AML-193 (cell line): ENCODE results near the gene AUH.
"Not testable (repeated sequence)": the region's sequence is repeated elsewhere in the genome, so short reads cannot be mapped to it uniquely, and the experiment has no call there.

Experiments used
- DNase-seq, 2 experiments: peaks; one replicate each; lab custom pipeline; 2025; lab: John Stamatoyannopoulos, UW

Gene AUH, protein sequence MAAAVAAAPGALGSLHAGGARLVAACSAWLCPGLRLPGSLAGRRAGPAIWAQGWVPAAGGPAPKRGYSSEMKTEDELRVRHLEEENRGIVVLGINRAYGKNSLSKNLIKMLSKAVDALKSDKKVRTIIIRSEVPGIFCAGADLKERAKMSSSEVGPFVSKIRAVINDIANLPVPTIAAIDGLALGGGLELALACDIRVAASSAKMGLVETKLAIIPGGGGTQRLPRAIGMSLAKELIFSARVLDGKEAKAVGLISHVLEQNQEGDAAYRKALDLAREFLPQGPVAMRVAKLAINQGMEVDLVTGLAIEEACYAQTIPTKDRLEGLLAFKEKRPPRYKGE

DNA sequence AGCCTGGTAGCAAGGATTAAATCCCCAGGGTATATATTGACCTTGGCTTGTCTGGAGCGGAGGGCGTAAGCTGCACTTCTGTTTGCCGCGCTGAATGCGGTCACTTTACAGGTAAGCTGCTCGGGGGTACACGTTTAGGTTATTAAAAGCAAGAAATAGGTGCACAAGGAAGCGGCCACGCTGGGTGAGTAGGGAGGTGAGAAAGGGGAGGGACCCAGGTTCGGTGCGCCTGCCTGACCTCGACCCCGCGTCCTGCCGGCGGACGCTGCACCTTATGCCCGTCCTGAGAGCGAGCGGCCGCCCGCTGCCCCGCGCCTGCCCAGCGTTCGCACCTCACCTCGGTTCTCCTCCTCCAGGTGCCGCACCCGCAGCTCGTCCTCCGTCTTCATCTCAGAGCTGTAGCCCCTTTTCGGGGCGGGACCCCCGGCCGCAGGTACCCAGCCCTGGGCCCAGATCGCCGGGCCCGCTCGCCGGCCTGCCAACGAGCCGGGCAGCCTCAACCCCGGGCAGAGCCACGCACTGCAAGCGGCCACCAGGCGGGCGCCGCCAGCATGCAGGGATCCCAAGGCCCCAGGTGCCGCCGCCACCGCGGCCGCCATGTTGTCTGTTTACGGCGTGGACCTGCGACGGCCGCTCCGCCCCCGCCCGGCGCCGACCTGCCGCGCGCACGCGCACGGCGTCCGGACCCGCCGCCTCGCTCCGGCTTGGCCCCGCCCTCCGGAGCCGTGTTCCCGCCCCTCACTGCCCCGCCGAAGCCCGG lies at the start of gene AUH:
Gene AUH (minus strand): TSS at position 628 of the 760 bp plus-strand sequence. CDS start 29 bp downstream, at position 599.
- peak; percentile 62 to 67 for DNase-seq

DNA sequence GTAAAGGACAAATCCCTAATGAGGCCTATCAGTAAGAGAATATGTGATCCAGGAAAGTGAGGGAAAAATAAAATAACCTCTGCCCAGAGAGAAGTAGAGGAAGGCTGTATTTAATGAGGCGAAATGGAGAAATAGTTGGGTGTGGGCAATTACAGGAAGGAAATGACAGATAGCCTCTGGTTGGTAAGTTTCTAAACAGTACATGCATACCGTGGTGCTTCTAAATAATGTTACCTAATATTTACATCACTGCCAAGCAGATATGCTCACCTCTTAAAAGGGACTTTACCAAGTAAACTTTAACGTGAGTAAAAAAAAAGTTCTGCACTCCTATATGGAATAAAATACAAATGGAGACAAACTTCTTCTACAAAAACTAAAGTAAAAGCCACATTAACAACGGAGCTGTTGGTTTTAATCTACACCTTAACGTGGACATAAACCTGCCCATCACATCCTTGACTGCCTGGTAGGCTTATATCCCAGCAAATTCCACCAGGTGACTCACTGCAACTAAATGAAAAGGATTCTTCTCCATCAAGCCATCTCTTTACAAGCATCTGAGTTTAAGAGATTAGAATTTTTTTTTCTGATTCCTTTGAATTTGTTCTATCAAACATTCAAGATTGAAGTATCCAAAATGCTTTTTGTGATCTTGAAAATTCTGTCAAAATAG lies 49.5 kb upstream of the AUH start:
- DNase-seq: peak; percentile 90 to 93

- DNase-seq: no peak
Measured at GRCh38 chr9:91410161-91410560, 48.4 kb upstream of the AUH start.

DNA sequence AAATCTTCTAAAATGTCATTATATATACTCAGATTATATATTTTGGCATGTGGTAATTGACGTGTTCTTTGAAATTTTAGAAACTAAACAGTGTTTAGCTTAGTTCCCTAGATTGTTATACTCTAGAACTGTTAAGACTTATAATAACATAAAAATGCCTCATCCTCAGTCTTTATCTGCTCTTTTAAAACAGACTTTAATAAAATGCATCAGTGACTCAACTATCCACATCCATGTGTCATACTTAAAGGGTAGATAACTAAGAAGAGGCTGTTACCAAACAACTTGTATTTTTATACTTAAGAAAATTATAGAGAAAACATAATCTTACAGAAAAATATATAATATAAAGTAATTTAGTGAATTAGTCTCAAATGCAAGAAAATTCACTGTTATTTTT lies 46.8 kb upstream of the AUH start:
- DNase-seq: no peak

GRCh38 chr9:91407580-91408318 lies 46.0 kb upstream of the AUH start:
- DNase-seq: no peak

- no peak for DNase-seq
Measured at GRCh38 chr9:91405343-91406077, 43.8 kb upstream of the AUH start.

DNA sequence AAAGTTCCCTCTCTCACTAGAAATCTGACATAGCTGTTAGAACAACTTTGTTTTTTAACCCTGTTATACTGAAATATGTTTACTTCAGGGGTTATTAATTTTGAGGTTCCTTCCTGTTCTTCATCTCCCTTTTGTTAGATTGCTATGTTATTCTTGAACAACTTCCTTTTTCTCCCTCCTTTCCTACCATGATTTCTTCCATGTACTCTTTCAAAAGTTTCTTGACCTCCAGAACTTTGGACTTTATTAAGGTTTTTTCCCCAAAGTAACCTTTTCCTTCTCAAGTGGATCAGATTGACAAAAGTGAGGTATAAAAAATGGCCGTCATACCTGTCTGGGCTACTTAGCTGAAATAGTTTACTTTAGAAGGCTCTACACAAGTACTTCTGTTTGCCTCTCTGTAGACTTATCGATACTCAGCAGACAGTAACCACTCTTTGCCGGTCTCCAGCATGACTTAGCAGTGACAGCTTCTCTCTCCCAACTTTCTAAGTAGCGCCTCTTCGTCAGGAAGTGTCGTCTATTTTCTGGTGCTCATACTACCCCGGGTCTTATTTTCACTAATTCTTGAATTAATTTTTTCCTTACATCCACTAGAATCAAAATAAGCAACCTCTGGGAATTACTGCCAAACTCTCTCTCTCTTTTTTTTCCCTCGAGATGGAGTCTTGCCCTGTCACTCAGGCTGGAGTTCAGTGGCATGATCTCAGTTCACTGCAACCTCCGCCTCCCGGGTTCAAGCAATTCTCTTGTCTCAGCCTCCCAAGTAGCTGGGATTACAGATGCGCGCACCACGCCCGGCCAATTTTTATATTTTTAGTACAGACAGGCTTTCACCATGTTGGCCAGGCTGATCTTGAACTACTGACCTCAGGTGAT lies 42.2 kb upstream of the AUH start:
- peak in 1 of 2 experiments; percentile 10 for DNase-seq

DNA sequence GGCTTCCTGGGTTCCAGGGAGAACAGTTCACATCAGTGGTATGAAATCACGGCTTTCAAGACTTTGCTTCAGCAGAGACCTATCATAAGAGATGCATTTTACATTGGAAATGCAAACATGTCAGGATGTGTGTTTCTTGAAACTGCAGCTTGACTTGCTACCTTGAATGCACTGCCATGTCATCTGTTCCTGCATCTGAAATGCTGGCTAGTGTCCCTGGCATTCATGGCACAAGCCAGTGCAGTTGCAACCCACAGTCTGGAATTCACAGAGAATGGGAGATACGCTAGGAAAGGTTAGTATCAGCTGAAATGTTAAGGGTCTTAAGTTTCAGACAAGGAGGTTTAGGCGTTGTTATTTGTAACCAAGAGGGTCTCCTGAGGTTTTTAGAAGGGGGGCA lies 37.2 kb upstream of the AUH start:
- no peak for DNase-seq

- peak; percentile 11 to 31 for DNase-seq
Measured at GRCh38 chr9:91395553-91396471, 34.1 kb upstream of the AUH start.

GRCh38 chr9:91395106-91395552 lies 33.4 kb upstream of the AUH start:
- DNase-seq: peak; percentile 70 to 85

GRCh38 chr9:91393826-91394225 lies 32.1 kb upstream of the AUH start:
- no peak for DNase-seq

GRCh38 chr9:91392435-91392834 lies 30.7 kb upstream of the AUH start:
- DNase-seq: no peak

DNA sequence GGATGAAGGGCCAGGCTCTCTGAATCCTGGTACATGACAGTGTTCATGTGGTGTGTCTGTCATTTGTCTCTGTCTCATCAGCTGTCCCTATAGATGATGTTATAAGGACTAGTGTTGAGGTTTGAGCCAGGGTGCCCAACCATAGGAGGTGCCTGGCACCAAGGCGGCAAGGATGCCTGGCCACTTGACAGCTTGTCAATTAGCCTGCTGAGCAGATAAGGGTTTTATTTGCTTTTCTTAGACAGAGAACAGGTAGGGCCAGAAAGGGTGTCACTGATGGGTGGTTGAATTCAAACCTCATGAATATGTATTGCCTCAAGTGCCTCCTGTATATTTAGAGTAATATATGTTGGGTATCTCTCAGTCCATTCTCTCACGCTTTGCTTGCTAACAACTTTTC lies 30.1 kb upstream of the AUH start:
- no peak for DNase-seq

DNA sequence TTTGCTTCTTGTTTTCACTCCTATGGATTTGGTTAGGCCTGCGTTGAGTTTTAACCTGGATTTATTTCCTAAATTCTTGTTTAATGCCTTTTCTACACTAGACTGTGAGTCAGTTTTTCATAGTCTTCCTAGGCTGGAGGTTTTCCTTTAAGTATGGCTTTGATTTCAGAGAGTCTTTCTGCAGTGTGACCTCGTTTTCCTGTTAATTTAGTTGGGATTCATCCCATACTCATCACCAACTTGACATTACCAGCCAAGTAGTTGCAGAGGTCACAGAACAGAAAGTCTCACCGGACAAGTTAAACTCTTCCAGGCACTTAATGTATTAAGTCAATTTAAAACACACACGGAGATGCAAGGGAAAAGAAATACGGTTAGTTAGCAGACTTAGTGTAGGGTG lies 29.7 kb upstream of the AUH start:
- DNase-seq: no peak

- DNase-seq: not testable (repeated sequence)
Measured at GRCh38 chr9:91389686-91390085, 28.0 kb upstream of the AUH start.

GRCh38 chr9:91386765-91387164 lies 25.0 kb upstream of the AUH start:
- DNase-seq: no peak

DNA sequence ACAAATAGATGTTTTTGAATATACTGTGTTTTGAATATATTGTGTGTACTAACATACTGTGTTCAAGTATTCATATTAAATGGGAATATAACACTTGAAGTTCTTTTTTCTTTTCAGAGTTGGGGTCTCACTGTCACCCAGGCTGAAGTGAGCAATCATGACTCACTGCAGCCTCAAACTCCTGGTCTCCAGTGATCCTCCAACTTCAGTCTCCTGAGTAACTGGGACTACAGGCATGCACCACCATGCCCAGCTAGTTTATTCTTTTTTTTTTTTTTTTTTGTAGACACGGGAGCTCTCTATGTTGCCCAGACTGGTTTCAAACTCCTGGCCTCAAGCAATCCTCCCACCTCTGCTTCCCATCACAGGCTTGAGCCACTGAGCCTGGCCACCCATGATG lies 23.2 kb upstream of the AUH start:
- no peak for DNase-seq

DNA sequence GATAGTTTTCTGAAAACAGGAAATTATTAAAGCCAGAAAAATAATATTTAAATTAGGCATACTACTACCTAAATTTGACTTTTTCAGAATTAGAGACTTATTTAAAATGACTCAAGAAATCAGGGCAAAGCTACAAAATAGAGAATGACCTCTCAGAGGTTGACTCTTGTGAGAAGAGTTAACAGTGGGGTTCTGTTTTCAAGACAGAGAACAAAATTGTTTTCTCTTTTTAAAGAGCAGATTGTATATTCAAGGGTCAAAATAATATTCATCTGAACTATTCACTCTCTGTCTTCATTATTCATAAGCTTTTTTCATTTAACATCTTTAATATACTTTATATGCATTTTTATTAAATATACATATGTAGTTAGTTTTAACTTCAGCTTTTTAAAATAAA lies 21.9 kb upstream of the AUH start:
- DNase-seq: no peak

GRCh38 chr9:91382298-91382697 lies 20.6 kb upstream of the AUH start:
- no peak for DNase-seq
